ENCODE data around the gene CCDC157.

CCDC157 gene

GRCh38 chr22:30421695-30422480, 65.1 kb downstream of the CCDC157 start:
- ChIA-PET POLR2A (interaction anchor here (0.5 to 5.4 kb wide), 4 partner anchors 8 to 297 kb away, joined by 3 to 46 read pairs (median 13); partner anchors contain the start of genes CCDC157, SEC14L2 and SF3A1), CTCF (interaction anchor here (0.8 to 12.4 kb wide), 8 partner anchors 11 to 168 kb away, joined by 3 to 129 read pairs (median 4); partner anchors contain the start of genes CASTOR1, RNF215 and SEC14L2)
- H3K4me3 ChIP-seq (ENCODE audit: low read depth, low read length), result no peak overlapping the region
- no peak for TF ChIP-seq CTCF (IDR thresholded peaks at IDR 0.05; ENCODE audit: insufficient read depth, low read length, missing control alignments)
- no peak for DNase-seq (ENCODE audit: low read depth, low spot score)

- peak overlapping the region; percentile 66 for H3K4me3 ChIP-seq (ENCODE audit: low read depth, low read length)
- peak; percentile 76 for DNase-seq (ENCODE audit: low read depth, low spot score)
- CTCF ChIA-PET, result interaction anchor here (0.6 to 12.4 kb wide), 9 partner anchors 15 to 169 kb away, joined by 3 to 129 read pairs (median 3); partner anchors contain the start of genes CASTOR1, RNF215 and SEC14L2
- POLR2A ChIA-PET, result interaction anchor here (1.5 to 5.4 kb wide), 7 partner anchors 9 to 66 kb away, joined by 4 to 46 read pairs (median 7); partner anchors contain the start of genes CCDC157, SEC14L2 and SF3A1
- no peak for TF ChIP-seq CTCF (IDR thresholded peaks at IDR 0.05; ENCODE audit: insufficient read depth, low read length, missing control alignments)
Measured at GRCh38 chr22:30422481-30423300, 65.9 kb downstream of the CCDC157 start.

- ChIA-PET POLR2A (interaction anchor here (0.7 to 5.4 kb wide), 14 partner anchors 10 to 162 kb away, joined by 3 to 46 read pairs (median 4); partner anchors contain the start of genes CCDC157, RNF215, SEC14L2 and SF3A1), CTCF (interaction anchor here (1.0 to 12.4 kb wide), 10 partner anchors 10 to 135 kb away, joined by 3 to 129 read pairs (median 6); partner anchors contain the start of genes CASTOR1, RNF215 and SEC14L2)
- no peak for DNase-seq (ENCODE audit: low read depth, low spot score)
- no peak for TF ChIP-seq CTCF (IDR thresholded peaks at IDR 0.05; ENCODE audit: insufficient read depth, low read length, missing control alignments)
- H3K4me3 ChIP-seq (ENCODE audit: low read depth, low read length), result peak overlapping the region; percentile 66
Measured at GRCh38 chr22:30423301-30423958, 66.6 kb downstream of the CCDC157 start.

- H3K4me3 ChIP-seq (ENCODE audit: low read depth, low read length), result peak overlapping the region; percentile 69
- TF ChIP-seq CTCF (IDR thresholded peaks at IDR 0.05; ENCODE audit: insufficient read depth, low read length, missing control alignments), result no peak
- ChIA-PET POLR2A (interaction anchor here (0.7 to 5.4 kb wide), 14 partner anchors 9 to 163 kb away, joined by 3 to 46 read pairs (median 4); partner anchors contain the start of genes CCDC157, RNF215, SEC14L2 and SF3A1), CTCF (interaction anchor here (1.2 to 12.4 kb wide), 14 partner anchors 10 to 330 kb away, joined by 3 to 129 read pairs (median 6); partner anchors contain the start of genes CASTOR1, RNF215, SEC14L2 and SLC35E4)
- peak; percentile 98 for DNase-seq (ENCODE audit: low read depth, low spot score)
Measured at GRCh38 chr22:30423959-30424533, 67.2 kb downstream of the CCDC157 start.

- no peak for TF ChIP-seq CTCF (IDR thresholded peaks at IDR 0.05; ENCODE audit: insufficient read depth, low read length, missing control alignments)
- no peak for DNase-seq (ENCODE audit: low read depth, low spot score)
- CTCF ChIA-PET, result interaction anchor here (0.8 to 12.4 kb wide), 16 partner anchors 9 to 330 kb away, joined by 3 to 129 read pairs (median 5); partner anchors contain the start of genes CASTOR1, RNF215, SEC14L2 and SLC35E4
- POLR2A ChIA-PET, result interaction anchor here (0.6 to 5.4 kb wide), 11 partner anchors 8 to 164 kb away, joined by 3 to 46 read pairs (median 4); partner anchors contain the start of genes CCDC157, SEC14L2 and SF3A1
- peak overlapping the region; percentile 69 for H3K4me3 ChIP-seq (ENCODE audit: low read depth, low read length)
Measured at GRCh38 chr22:30424534-30425326, 67.9 kb downstream of the CCDC157 start.
